Measurements from ENCODE around the gene DHX58.

DHX58 gene

GRCh38 chr17:42109086-42109485 lies 3.4 kb downstream of the DHX58 start:
- no peak for DNase-seq

GRCh38 chr17:42107597-42108576 lies 4.6 kb downstream of the DHX58 start:
- DNase-seq = peak; percentile 94

GRCh38 chr17:42107124-42107523 lies 5.4 kb downstream of the DHX58 start:
- no peak for DNase-seq

GRCh38 chr17:42106009-42106408 lies 6.5 kb downstream of the DHX58 start:
- DNase-seq = no peak

- DNase-seq = no peak
These were observed 8.2 kb downstream of the DHX58 start for GRCh38 chr17:42104264-42104663.

GRCh38 chr17:42103221-42103954 lies 9.1 kb downstream of the DHX58 start:
- DNase-seq = no peak

- DNase-seq = peak; percentile 71
These were observed 10.8 kb downstream of the DHX58 start for GRCh38 chr17:42101513-42102292.

- DNase-seq = no peak
These were observed 13.6 kb downstream of the DHX58 start for GRCh38 chr17:42098730-42099399.

- peak; percentile 72 for DNase-seq
These were observed 14.6 kb downstream of the DHX58 start, which contains the start of gene ZNF385C for GRCh38 chr17:42097691-42098631. TSS of gene ZNF385C (minus strand) at chr17:42098473. CDS start at chr17:42063056, 35,417 bp downstream.

- no peak for DNase-seq
These were observed 16.0 kb downstream of the DHX58 start for GRCh38 chr17:42096360-42097111.

- no peak for DNase-seq
These were observed 18.0 kb downstream of the DHX58 start for GRCh38 chr17:42094375-42095069.

GRCh38 chr17:42092939-42093338 lies 19.6 kb downstream of the DHX58 start:
- no peak for DNase-seq

- DNase-seq = no peak
These were observed 21.3 kb downstream of the DHX58 start for GRCh38 chr17:42090964-42091790.

GRCh38 chr17:42088736-42089135 lies 23.8 kb downstream of the DHX58 start:
- no peak for DNase-seq

GRCh38 chr17:42087736-42088705 lies 24.5 kb downstream of the DHX58 start:
- DNase-seq = no peak

GRCh38 chr17:42087042-42087701 lies 25.3 kb downstream of the DHX58 start:
- DNase-seq = no peak

Measured in CD4-positive, alpha-beta T cell treated with Interleukin-6 for 4 hours (primary cell).